ENCODE results near the gene WDR7. TPM values are rescaled to one million over a fixed set of nuclear protein-coding genes. Genes with fewer than 3 reads are reported as not detected.

Gene WDR7
- total RNA-seq, 1 experiment from 2014 or later, result 11.5 TPM

GRCh38 chr18:56662063-56662408 is 10.9 kb downstream of the WDR7 start:
- ATAC-seq, result no peak
- Histone ChIP-seq H3K9me3 (ENCODE audit: control insufficient read depth in 1 of 2, insufficient read depth in 1 of 2, low read depth in 1 of 2, low read length in 2 of 2) (no peaks in the 10 kb centered on the region), H3K9me2 (ENCODE audit: insufficient read depth) (no peaks in the 10 kb centered on the region), H4K20me1 (ENCODE audit: insufficient read depth) (no peaks in the 10 kb centered on the region), H3K27me3 (ENCODE audit: insufficient read depth, low read length) (no peaks in the 10 kb centered on the region), H2AFZ (ENCODE audit: low read depth, low read length, poor library complexity, severe bottlenecking) (no peak overlapping the region), H3K79me2 (ENCODE audit: insufficient read depth, low read length) (no peaks in the 10 kb centered on the region), H3K4me1 (ENCODE audit: control insufficient read depth in 1 of 2, insufficient read depth in 2 of 2, low read length in 2 of 2) (no peaks in the 10 kb centered on the region), H3K27ac (ENCODE audit: low read depth, low read length) (no peak overlapping the region), H3K4me3 (replicated peaks in 1 of 2; ENCODE audit: low read depth in 1 of 2, low read length in 2 of 2) (no peak overlapping the region), H3K36me3 (ENCODE audit: control insufficient read depth in 1 of 2, insufficient read depth in 2 of 2, low read length in 2 of 2) (no peaks in the 10 kb centered on the region), H3K9ac (ENCODE audit: low read length) (no peak overlapping the region), H3K4me2 (ENCODE audit: low read length) (no peak overlapping the region)
- ChIA-PET CTCF (no interaction called here), RAD21 (ENCODE audit: low non-redundant PET in 1 of 2, low total read pairs in 2 of 2, uncharacterized antibody in 2 of 2, unreplicated experiment in 2 of 2) (no interaction called here), POLR2A (no interaction called here)
- intact Hi-C loops (cut with micrococcal nuclease), result no loop called here
- TF ChIP-seq CEBPB (IDR thresholded peaks at IDR 0.05; ENCODE audit: low read depth) (no peak), SP1 (IDR thresholded peaks at IDR 0.05; ENCODE audit: low read depth) (no peak), ZFX (IDR thresholded peaks at IDR 0.05) (no peak), RAD21 (IDR thresholded peaks at IDR 0.05; ENCODE audit: low read depth) (no peak), POLR2AphosphoS5 (IDR thresholded peaks at IDR 0.05; ENCODE audit: low read depth, low read length) (no peak), JUND (IDR thresholded peaks at IDR 0.05) (no peak), CBX3 (IDR thresholded peaks at IDR 0.05; ENCODE audit: low read depth) (no peak), TCF7L2 (IDR thresholded peaks at IDR 0.05; ENCODE audit: borderline replicate concordance, extremely low read depth, insufficient read depth, insufficient read length) (no peak), REST (IDR thresholded peaks at IDR 0.05; ENCODE audit: low read depth) (no peak), ATF3 (IDR thresholded peaks at IDR 0.05) (no peak), CTCF (IDR thresholded peaks at IDR 0.05 in 2 of 3, conservative IDR thresholded peaks at IDR 0.05 in 1 of 3; ENCODE audit: borderline replicate concordance in 1 of 3, insufficient read depth in 1 of 3, low read depth in 2 of 3, low read length in 2 of 3) (no peak), EZH2 (IDR thresholded peaks at IDR 0.05) (no peak), MAX (IDR thresholded peaks at IDR 0.05) (no peak), YY1 (IDR thresholded peaks at IDR 0.05; ENCODE audit: extremely low read depth, insufficient replicate concordance, low read depth, low read length) (no peak), ZNF274 (IDR thresholded peaks at IDR 0.05; ENCODE audit: low read depth, low read length) (no peak)
- no TSS peak for BruUV-seq (replicated peaks)
- DNase-seq (ENCODE audit: low read depth, low spot score), result no peak
